HG03442 (cell line): ENCODE data around the gene LINC01488.

ENCODE experiments used
- ATAC-seq: cut with Tn5 transposase; IDR thresholded peaks from one replicate; pipeline ENCODE4 v1.9.1; 2021; ENCODE audit warnings: mild to moderate bottlenecking, moderate library complexity; ENCODE audit not compliant: unreplicated experiment

Gene LINC01488

GRCh38 chr11:69489746-69490365 lies 8.4 kb downstream of the LINC01488 start:
- ATAC-seq: no peak

- no peak for ATAC-seq
Observed at GRCh38 chr11:69490516-69490915, 9.1 kb downstream of the LINC01488 start.

GRCh38 chr11:69491071-69492031 lies 9.9 kb downstream of the LINC01488 start:
- no peak for ATAC-seq

- no peak for ATAC-seq
Observed at GRCh38 chr11:69492201-69492991, 10.9 kb downstream of the LINC01488 start.

- no peak for ATAC-seq
Observed at GRCh38 chr11:69493931-69494821, 12.7 kb downstream of the LINC01488 start.

- ATAC-seq: no peak
Observed at GRCh38 chr11:69494851-69495250, 13.4 kb downstream of the LINC01488 start.

GRCh38 chr11:69495441-69496201 lies 14.2 kb downstream of the LINC01488 start:
- no peak for ATAC-seq

- no peak for ATAC-seq
Observed at GRCh38 chr11:69496202-69496557, 14.7 kb downstream of the LINC01488 start.

- no peak for ATAC-seq
Observed at GRCh38 chr11:69496631-69497220, 15.3 kb downstream of the LINC01488 start.

GRCh38 chr11:69497221-69497787 lies 15.8 kb downstream of the LINC01488 start:
- no peak for ATAC-seq

GRCh38 chr11:69498614-69499175 lies 17.2 kb downstream of the LINC01488 start:
- no peak for ATAC-seq

GRCh38 chr11:69499186-69499917 lies 17.9 kb downstream of the LINC01488 start:
- no peak for ATAC-seq

- ATAC-seq: no peak
Observed at GRCh38 chr11:69499918-69500284, 18.4 kb downstream of the LINC01488 start.

GRCh38 chr11:69500285-69501120 lies 19.0 kb downstream of the LINC01488 start:
- no peak for ATAC-seq

- no peak for ATAC-seq
Observed at GRCh38 chr11:69501121-69501489, 19.6 kb downstream of the LINC01488 start.

GRCh38 chr11:69501891-69502860 lies 20.7 kb downstream of the LINC01488 start:
- ATAC-seq: no peak
